GM18505 (cell line): ENCODE measurements around the gene SCN1B.
"Not testable (repeated sequence)": the region's sequence is repeated elsewhere in the genome, so short reads cannot be mapped to it uniquely, and the experiment has no call there.

ENCODE experiments used
- ATAC-seq: cut with Tn5 transposase; IDR thresholded peaks from one replicate; pipeline ENCODE4 v1.9.1; 2021; ENCODE audit not compliant: unreplicated experiment
- POLR2A ChIP-seq: IDR thresholded peaks from 4 replicates; pipeline ENCODE4 v1.6.1; 2011; ENCODE audit warnings: borderline replicate concordance; ENCODE audit not compliant: insufficient read depth, insufficient read length; ENCODE audit errors: extremely low read depth

Gene SCN1B

GRCh38 chr19:35030257-35031071 is at the start of gene SCN1B:
Gene SCN1B (plus strand): TSS chr19:35030470. CDS start chr19:35030821, 351 bp downstream.
- ATAC-seq = no peak
- TF ChIP-seq POLR2A = no peak

GRCh38 chr19:34982275-34982674 is 48.0 kb upstream of the SCN1B start:
- ATAC-seq = no peak

GRCh38 chr19:34983786-34984185 is 46.5 kb upstream of the SCN1B start:
- TF ChIP-seq POLR2A = no peak
- no peak for ATAC-seq

More at GRCh38 chr19:34982275-34982674, 48.0 kb upstream of the SCN1B start:
- no peak for TF ChIP-seq POLR2A

GRCh38 chr19:34984287-34984686 is 46.0 kb upstream of the SCN1B start:
- TF ChIP-seq POLR2A = no peak
- no peak for ATAC-seq

GRCh38 chr19:34985249-34986022 is 44.8 kb upstream of the SCN1B start:
- no peak for TF ChIP-seq POLR2A
- no peak for ATAC-seq

- no peak for TF ChIP-seq POLR2A
- ATAC-seq = no peak
Measured at GRCh38 chr19:34988119-34988518, 42.2 kb upstream of the SCN1B start.

GRCh38 chr19:34989298-34989697 is 41.0 kb upstream of the SCN1B start:
- ATAC-seq = no peak
- TF ChIP-seq POLR2A = no peak

GRCh38 chr19:34990578-34991192 is 39.6 kb upstream of the SCN1B start:
- ATAC-seq = no peak
- no peak for TF ChIP-seq POLR2A

- no peak for ATAC-seq
- TF ChIP-seq POLR2A = no peak
Measured at GRCh38 chr19:34991542-34992333, 38.5 kb upstream of the SCN1B start.

- ATAC-seq = not testable (repeated sequence)
Measured at GRCh38 chr19:34992582-34992981, 37.7 kb upstream of the SCN1B start.

- TF ChIP-seq POLR2A = no peak
- no peak for ATAC-seq
Measured at GRCh38 chr19:34994286-34994642, 36.0 kb upstream of the SCN1B start.

- TF ChIP-seq POLR2A = no peak
- ATAC-seq = no peak
Measured at GRCh38 chr19:34994643-34995541, 35.4 kb upstream of the SCN1B start.
